GM19452 (cell line): ENCODE data around the gene CBFA2T3.
"Not testable (repeated sequence)": the region's sequence is repeated elsewhere in the genome, so short reads cannot be mapped to it uniquely, and the experiment has no call there.

Experiments used
- ATAC-seq: cut with Tn5 transposase; IDR thresholded peaks from one replicate; pipeline ENCODE4 v1.9.1; 2021; ENCODE audit not compliant: unreplicated experiment

Gene CBFA2T3

GRCh38 chr16:89013111-89013510, 36.1 kb upstream of the CBFA2T3 start:
- ATAC-seq: no peak

DNA sequence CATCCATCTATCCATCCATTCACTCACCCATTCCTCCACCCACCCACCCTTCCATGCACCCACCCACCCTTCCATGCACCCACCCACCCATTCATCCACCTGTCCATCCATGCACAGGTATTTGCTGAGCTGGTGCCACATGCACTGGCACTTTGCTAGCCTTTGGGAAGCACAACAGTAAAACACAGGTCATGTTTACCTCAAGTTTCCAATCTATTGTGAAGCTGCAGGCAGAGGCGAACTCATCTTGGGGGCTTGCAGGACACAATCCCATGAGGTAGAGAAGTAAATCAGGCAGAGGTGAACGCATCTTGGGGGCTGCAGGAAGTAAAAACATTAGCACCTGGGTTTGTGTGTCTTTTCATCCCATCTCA, 35.6 kb upstream of the CBFA2T3 start:
- ATAC-seq: no peak

DNA sequence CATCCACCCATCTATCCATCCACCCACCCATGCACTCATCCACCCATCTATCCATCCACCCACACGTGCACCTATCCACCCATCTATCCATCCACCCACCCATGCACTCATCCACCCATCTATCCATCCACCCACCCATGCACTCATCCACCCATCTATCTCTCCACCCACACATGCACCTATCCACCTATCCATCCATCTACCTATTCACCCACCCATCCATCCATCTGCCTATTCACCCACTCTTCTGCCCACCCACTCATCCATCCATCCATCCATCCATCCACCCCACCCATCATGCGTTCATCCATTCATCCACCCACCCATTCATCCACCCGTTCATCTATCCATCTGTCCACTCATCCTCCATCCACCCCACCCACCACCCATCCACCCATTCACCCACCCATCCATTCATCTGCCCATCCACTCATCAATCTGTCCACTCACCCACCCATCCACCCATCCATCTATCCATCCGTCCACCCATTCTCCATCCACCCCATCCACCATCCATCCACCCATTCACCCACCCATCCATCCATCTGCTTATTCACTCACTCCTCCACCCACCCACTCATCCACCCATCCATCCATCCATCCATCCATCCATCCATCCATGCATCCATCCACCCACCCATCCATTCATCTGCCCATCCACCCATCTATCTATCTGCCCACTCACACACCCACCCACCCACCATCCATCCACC, 35.1 kb upstream of the CBFA2T3 start:
- ATAC-seq: no peak

DNA sequence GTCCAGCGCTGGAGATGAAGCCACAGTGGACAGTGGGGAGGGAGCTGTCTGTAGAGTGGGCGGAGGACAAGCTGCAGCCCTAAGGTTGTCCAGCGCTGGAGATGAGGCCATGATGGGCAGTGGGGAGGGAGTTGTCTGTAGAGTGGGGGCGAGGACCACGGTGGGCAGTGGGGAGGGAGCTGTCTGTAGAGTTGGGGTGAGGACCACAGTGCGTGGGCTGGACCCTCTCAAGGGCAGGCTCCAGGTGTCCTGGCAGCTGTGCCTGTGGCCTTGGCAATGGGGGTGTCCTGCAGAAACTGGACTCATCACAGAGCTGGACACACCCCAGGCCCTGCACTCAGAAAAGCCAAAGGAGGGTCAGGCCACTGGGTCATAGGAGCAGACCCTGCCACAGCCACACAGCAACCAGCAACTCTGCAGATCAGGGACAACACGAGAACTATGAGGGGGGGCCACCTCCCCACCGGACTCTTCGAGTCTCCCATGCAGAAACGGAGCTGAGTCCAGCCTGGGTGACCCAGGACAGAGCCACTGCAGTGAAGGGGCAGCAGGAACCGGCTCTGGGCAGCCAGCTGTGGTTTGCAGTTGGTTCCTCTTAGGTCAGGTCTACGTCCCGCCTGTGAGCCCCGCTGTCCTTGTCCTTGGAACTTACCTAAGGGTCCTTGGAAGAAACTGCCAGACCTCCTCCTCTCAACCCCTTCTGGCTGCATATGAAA, 33.4 kb upstream of the CBFA2T3 start:
- ATAC-seq: no peak

DNA sequence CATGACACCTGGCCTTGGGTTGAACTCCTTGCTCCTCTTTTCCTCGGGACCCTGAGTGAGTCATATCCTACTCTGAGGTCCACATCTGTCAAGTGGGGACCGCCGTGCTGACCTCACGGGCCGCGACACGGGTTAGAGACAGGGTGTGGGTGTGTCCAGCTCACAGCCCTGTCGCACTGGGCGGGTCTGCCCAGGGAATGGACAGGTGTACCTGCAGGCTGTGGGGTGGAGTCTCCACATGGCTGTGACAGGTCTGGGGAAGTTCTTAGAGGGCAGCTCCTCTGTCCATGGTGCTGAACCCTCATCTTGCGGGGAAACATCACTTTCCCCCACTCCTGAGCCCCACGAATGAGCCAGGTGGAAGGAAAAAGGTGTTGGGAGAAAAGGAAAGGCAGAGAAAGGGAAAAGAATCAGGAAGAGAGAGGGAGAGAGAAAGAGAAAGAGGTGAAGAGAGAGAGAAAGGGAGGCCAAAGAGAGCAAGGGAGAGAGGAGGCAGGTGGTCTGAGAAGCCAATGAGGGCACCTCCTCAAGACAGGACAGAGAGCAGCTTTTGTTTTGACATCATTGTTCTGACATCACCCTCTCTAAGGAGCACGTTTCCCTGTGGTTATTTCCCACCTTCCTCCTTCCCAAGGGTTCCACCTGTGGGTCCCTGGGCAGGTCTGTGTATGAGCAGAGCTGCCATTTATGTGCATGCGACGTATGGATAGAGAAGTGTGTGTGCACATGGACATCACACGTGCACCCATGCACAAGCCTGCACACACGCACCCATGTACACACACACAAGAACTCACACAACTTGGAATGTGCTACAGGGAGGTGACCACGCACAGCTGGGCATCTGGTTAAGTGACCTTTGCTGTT, 32.6 kb upstream of the CBFA2T3 start:
- no peak for ATAC-seq

- not testable (repeated sequence) for ATAC-seq
Observed at GRCh38 chr16:89008796-89009195, 31.8 kb upstream of the CBFA2T3 start.

DNA sequence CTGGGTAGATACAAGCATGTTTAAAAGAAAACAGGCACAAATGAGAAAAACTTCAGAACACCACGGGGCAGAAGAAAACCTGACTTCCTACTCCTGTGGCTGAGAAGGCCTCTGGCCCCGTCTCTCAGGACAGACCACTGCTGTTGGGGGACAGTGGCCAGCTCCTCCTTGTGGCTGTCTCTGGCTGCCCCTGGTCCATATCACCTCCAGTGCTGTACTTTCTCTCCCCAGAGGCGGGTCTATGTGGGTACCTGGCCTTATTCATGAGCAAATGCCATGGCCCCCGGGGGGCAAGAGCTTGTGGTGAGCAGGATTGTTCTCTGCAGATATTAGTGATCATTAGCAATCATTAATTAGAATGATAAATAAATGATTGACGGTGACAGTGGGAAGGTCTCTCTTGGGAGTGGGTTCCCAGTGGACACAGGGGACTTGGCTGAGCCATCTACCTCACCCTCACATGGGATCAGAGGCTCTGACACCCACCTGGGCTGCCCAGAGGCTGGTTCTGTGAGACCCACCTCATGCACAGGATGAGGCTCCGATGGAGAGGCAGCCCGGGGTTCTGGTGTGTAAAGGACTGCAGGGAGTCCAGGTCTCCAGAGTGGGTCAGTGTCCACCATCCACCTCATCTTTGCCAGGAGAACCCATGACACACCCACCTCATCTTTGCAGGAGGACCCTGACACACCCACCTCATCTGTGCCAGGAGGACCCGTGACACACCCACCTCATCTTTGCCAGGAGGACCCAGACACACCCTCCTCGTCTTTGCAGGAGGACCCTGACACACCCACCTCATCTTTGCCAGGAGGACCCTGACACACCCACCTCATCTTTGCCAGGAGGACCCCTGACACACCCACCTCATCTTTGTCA, 30.6 kb upstream of the CBFA2T3 start:
- no peak for ATAC-seq

DNA sequence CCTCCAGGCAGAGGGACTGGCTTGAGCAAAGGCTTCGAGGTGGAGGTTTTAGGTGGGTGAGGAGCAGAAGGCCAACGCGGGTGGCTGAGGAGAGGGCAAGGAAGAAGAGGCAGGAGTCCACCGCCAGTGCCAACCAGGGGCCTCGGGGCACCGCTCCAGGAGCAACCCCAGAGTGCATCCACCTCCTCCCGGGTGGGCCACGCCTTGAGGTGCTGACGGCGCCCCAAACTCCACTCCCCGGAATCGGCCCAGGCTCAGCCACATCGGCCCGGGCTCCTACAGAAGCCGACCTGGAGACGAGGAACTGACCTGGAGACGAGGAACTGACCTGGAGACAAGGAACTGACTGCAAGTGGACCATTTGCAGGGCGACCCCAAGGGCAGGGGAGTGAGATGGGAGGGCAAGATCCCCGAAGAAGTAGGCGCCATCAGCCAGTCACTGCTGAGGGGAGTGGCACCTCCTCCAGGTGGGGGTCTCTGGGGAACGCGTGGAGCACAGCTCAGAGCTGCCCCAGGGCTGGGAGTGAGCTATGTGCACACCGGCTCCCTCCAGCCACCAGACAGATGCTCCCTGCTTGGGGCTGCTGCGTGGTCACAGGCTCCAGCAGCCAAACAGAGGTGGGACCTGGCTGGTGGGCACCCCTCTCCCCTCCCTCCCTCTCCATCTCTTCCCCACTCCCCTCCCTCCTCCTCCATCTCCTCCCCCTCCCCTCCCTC, 29.2 kb upstream of the CBFA2T3 start:
- no peak for ATAC-seq

GRCh38 chr16:89005201-89006035, 28.4 kb upstream of the CBFA2T3 start:
- ATAC-seq: no peak

DNA sequence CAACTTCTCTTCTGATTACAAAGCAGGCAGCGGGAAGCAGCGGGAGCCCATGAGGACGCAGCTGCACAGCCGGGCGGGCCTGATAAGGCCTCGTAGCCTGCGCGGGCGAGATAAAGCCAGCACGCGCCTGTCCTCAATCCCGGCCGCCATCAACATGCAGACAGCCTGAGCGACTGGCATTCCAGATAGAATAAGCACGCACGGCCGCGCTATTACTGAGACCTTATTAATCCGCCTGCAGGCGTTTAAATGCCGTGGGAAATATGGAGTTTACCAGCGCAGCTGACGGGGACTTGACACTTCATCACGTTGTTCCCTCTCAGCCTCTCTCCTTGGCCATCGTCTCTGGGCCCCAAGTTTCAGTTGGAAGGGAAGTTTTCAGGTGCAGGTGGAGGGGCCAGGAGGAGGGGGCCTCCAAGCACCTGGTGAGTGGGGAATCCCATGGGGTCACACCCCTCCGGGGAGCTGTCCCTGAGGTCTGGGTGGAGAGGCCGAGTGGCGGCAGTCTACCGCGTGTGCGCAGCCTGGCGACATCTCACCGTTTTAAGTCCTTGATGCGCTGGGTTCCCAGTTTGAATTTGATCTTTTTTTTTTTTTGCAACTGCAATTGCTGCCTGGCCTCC, 27.3 kb upstream of the CBFA2T3 start:
- no peak for ATAC-seq

DNA sequence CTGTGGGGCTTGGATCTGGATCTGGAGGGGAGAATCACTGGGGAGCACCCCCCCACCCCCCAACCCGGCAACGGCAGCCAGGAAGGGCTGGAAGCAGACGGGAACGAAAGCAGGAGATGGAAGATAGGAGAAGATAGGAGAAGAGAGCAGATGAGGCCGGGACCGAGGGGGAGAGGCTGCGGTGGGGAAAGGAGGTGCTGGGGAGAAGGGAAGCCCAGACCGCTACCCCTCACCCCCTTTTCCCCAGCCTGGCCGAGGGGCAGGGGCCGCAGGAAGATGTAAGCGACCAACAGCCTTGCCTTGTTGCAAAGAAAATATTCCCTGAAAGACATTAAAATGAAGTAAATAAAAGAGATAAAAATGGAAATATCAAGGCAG, 26.8 kb upstream of the CBFA2T3 start:
- no peak for ATAC-seq

GRCh38 chr16:89002851-89003830, 26.1 kb upstream of the CBFA2T3 start:
- no peak for ATAC-seq

GRCh38 chr16:89002081-89002480, 25.1 kb upstream of the CBFA2T3 start:
- ATAC-seq: not testable (repeated sequence)

- ATAC-seq: no peak
Observed at GRCh38 chr16:89001117-89002027, 24.4 kb upstream of the CBFA2T3 start.

DNA sequence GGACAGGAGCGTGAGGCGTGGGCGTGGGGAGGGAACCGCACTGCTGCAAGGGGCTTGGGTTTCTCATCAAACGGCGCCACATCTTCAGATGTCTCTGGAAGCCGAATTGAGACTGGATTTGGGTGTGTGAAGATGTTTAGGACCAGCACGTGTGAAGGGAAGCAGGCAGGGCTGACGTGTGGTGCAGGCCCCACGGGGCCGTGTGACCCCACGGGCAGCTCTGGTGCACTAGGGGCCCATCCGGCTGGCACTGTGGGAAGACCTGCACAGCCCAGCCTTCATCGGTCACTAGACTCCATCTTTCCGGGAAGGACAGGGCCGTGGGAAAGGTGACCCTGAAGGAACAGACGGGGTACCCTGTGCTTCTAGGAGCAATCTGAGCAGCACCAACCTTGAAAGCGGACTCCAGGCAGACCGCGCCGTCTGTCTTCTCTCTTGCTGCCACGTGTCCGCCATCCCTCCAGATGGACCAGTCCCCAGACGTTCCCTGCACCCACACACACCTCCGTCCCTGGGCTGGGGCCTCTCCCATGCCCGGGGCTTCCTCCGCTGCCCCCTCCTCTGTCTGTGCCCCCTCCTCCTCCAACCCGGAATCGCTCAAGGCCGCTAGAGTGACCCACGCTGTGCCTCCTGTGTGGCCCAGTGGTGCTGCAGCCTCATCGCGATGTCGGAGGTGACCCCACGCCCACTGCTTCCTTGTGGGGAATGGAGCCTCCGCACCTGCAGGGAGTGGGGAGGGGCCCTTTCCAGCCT, 23.4 kb upstream of the CBFA2T3 start:
- no peak for ATAC-seq
